Calu3 (cell line): Measurements from ENCODE around the gene ATOX1. TPM values are rescaled to one million over a fixed set of nuclear protein-coding genes. Genes with fewer than 3 reads are reported as not detected.

ENCODE experiments used
- BruUV-seq: library from RNA; stranded (reverse); fragments of 400-500 nt; replicated peaks from 2 replicates; lab custom pipeline; 2021; lab: Mats Ljungman, UMichigan
- CTCF ChIA-PET: fragments of 300-600 bp; sonication (Branson Sonifier 250); formaldehyde crosslinking; loops from one replicate; lab custom pipeline; 2022; ENCODE audit warnings: antibody characterized with exemption; lab: Charles Lee
- DNase-seq: peaks from one replicate; pipeline ENCODE4 v3.0.0; 2022
- H3K27ac Mint-ChIP-seq: one replicate; pipeline ENCODE4 v1.8.0; 2022; ENCODE audit warnings: mixed read lengths; ENCODE audit not compliant: unreplicated experiment
- H3K27me3 Mint-ChIP-seq: one replicate; pipeline ENCODE4 v1.8.0; 2022; ENCODE audit warnings: mixed read lengths; ENCODE audit not compliant: unreplicated experiment
- H3K36me3 Mint-ChIP-seq: one replicate; pipeline ENCODE4 v1.8.0; 2022; ENCODE audit warnings: mild to moderate bottlenecking, moderate library complexity, mixed read lengths; ENCODE audit not compliant: insufficient read depth, unreplicated experiment
- H3K4me1 Mint-ChIP-seq: one replicate; pipeline ENCODE4 v1.8.0; 2022; ENCODE audit warnings: mild to moderate bottlenecking, low read depth, mixed read lengths; ENCODE audit not compliant: unreplicated experiment
- H3K4me3 Mint-ChIP-seq: one replicate; pipeline ENCODE4 v1.8.0; 2022; ENCODE audit warnings: mild to moderate bottlenecking, low read depth, moderate library complexity, mixed read lengths; ENCODE audit not compliant: unreplicated experiment
- H3K9me3 Mint-ChIP-seq: one replicate; pipeline ENCODE4 v1.8.0; 2022; ENCODE audit warnings: low read depth, mixed read lengths; ENCODE audit not compliant: unreplicated experiment
- CTCF ChIP-seq: fragments of 200-600 bp; IDR thresholded peaks from one replicate; pipeline ENCODE4 v1.8.0; 2022; ENCODE audit warnings: antibody characterized with exemption; ENCODE audit not compliant: unreplicated experiment
- intact Hi-C: fragments of 100-400 bp; cut with micrococcal nuclease; formaldehyde crosslinking; loops from one replicate; pipeline ENCODE4 v1.10.0; 2022; ENCODE audit not compliant: unreplicated experiment
- total RNA-seq: library from RNA; stranded (reverse); gene quantifications from 2 replicates; pipeline ENCODE4 v1.2.3, GENCODE V29; 2022

Gene ATOX1
- total RNA-seq, 1 experiment from 2014 or later: 239 TPM

GRCh38 chr5:151718646-151719045 is 39.8 kb downstream of the ATOX1 start:
- no peaks in the 10 kb centered on the region for H3K9me3 Mint-ChIP-seq
- H3K4me3 Mint-ChIP-seq: no peak overlapping the region
- no peak overlapping the region for H3K27ac Mint-ChIP-seq
- DNase-seq: no peak
- intact Hi-C loops: no loop called here
- H3K4me1 Mint-ChIP-seq: peaks cover 26% of the 10 kb centered on the region
- CTCF ChIA-PET: no interaction called here
- no TSS peak for BruUV-seq
- no peak for TF ChIP-seq CTCF
- no peaks in the 10 kb centered on the region for H3K36me3 Mint-ChIP-seq
- no peaks in the 10 kb centered on the region for H3K27me3 Mint-ChIP-seq

- no peak for TF ChIP-seq CTCF
- no TSS peak for BruUV-seq
- H3K9me3 Mint-ChIP-seq: no peaks in the 10 kb centered on the region
- H3K27ac Mint-ChIP-seq: no peak overlapping the region
- H3K27me3 Mint-ChIP-seq: no peaks in the 10 kb centered on the region
- no peaks in the 10 kb centered on the region for H3K36me3 Mint-ChIP-seq
- H3K4me3 Mint-ChIP-seq: no peak overlapping the region
- intact Hi-C loops: no loop called here
- peaks cover 26% of the 10 kb centered on the region for H3K4me1 Mint-ChIP-seq
- DNase-seq: no peak
- CTCF ChIA-PET: no interaction called here
Observed at GRCh38 chr5:151718153-151718552, 40.3 kb downstream of the ATOX1 start.

GRCh38 chr5:151717416-151717815 is 41.0 kb downstream of the ATOX1 start:
- no peak overlapping the region for H3K27ac Mint-ChIP-seq
- CTCF ChIA-PET: no interaction called here
- no peak for TF ChIP-seq CTCF
- H3K4me3 Mint-ChIP-seq: no peak overlapping the region
- H3K27me3 Mint-ChIP-seq: no peaks in the 10 kb centered on the region
- BruUV-seq: no TSS peak
- H3K36me3 Mint-ChIP-seq: no peaks in the 10 kb centered on the region
- intact Hi-C loops: no loop called here
- no peaks in the 10 kb centered on the region for H3K9me3 Mint-ChIP-seq
- no peak for DNase-seq
- H3K4me1 Mint-ChIP-seq: peaks cover 20% of the 10 kb centered on the region

- CTCF ChIA-PET: no interaction called here
- Mint-ChIP-seq H3K4me1 (peaks cover 7% of the 10 kb centered on the region), H3K9me3 (peaks cover 2% of the 10 kb centered on the region), H3K27me3 (no peaks in the 10 kb centered on the region), H3K4me3 (no peak overlapping the region), H3K27ac (no peak overlapping the region), H3K36me3 (no peaks in the 10 kb centered on the region)
- BruUV-seq: no TSS peak
- TF ChIP-seq CTCF: no peak
- intact Hi-C loops: no loop called here
- DNase-seq: no peak
Observed at GRCh38 chr5:151709109-151709735, 49.2 kb downstream of the ATOX1 start.
